NCI-H146 treated with DMSO at 0.1 percent for 48 hours (cell line): Measurements from ENCODE around the gene KCNH1.

Experiments
- DNase-seq: peaks from one replicate; lab custom pipeline; 2025; ENCODE audit not compliant: unreplicated experiment; lab: John Stamatoyannopoulos, UW

Gene KCNH1

GRCh38 chr1:211133836-211134669 is at the start of gene KCNH1:
KCNH1 (minus strand) TSS chr1:211134148; CDS start chr1:211133945, 203 bp downstream.
- peak; percentile 41 for DNase-seq

- DNase-seq: no peak
These were observed 48.8 kb upstream of the KCNH1 start for GRCh38 chr1:211182746-211183145.

GRCh38 chr1:211174375-211174774 is 40.4 kb upstream of the KCNH1 start:
- DNase-seq: no peak

GRCh38 chr1:211172657-211173056 is 38.7 kb upstream of the KCNH1 start:
- DNase-seq: no peak

- no peak for DNase-seq
These were observed 35.4 kb upstream of the KCNH1 start for GRCh38 chr1:211169353-211169752.

- no peak for DNase-seq
These were observed 24.9 kb upstream of the KCNH1 start for GRCh38 chr1:211158866-211159265.

GRCh38 chr1:211155040-211155439 is 21.1 kb upstream of the KCNH1 start:
- no peak for DNase-seq

GRCh38 chr1:211153932-211154331 is 20.0 kb upstream of the KCNH1 start:
- no peak for DNase-seq

- DNase-seq: peak; percentile 3
These were observed 14.4 kb upstream of the KCNH1 start for GRCh38 chr1:211148366-211148765.

GRCh38 chr1:211145944-211146343 is 12.0 kb upstream of the KCNH1 start:
- no peak for DNase-seq

- peak; percentile 5 for DNase-seq
These were observed 1.5 kb upstream of the KCNH1 start for GRCh38 chr1:211135342-211135950.

- no peak for DNase-seq
These were observed 534 bp downstream of the KCNH1 start for GRCh38 chr1:211133393-211133835.

GRCh38 chr1:211132721-211133392 is 1.1 kb downstream of the KCNH1 start:
- no peak for DNase-seq

GRCh38 chr1:211129776-211130175 is 4.2 kb downstream of the KCNH1 start:
- DNase-seq: no peak

- no peak for DNase-seq
These were observed 6.8 kb downstream of the KCNH1 start for GRCh38 chr1:211127166-211127565.

GRCh38 chr1:211126622-211127021 is 7.3 kb downstream of the KCNH1 start:
- no peak for DNase-seq

GRCh38 chr1:211118407-211119102 is 15.4 kb downstream of the KCNH1 start:
- no peak for DNase-seq

GRCh38 chr1:211114446-211114845 is 19.5 kb downstream of the KCNH1 start:
- DNase-seq: no peak

- no peak for DNase-seq
These were observed 20.4 kb downstream of the KCNH1 start for GRCh38 chr1:211113566-211113965.

- DNase-seq: no peak
These were observed 22.6 kb downstream of the KCNH1 start for GRCh38 chr1:211111351-211111750.

- no peak for DNase-seq
These were observed 32.5 kb downstream of the KCNH1 start for GRCh38 chr1:211101481-211101880.
